NCI-H446 (cell line): ENCODE results near the gene ARNT2.
A peak's percentile ranks its signal among the peaks of the same experiment; 100 is the strongest.

Experiments used
- DNase-seq, 2 experiments: peaks; one replicate each; lab custom pipeline; 2025; lab: John Stamatoyannopoulos, UW

The ARNT2 gene

DNA sequence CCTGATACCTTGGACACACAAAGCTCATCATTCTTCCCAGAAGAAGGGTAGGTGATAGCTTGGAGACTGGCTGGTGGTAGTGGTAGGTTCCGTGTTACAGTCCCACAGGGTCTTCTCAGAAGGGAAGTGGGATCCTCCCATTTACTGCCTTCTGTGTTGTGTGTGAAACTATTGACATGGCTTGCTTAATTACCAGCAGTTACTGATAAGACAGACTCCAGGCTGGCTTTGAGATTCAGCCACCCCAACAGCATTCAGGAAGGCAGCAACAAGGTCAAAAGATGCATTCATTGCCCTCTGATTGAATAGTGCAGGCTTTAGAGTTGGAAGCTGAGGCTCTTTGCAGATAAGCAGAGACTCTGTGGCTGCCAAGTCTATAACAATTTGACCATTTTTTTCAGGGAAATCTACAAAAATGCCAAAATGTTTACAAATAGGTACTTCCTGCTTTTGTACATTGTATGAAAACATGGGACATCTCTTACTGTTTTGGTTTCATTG, 7.7 kb downstream of the ARNT2 start:
- DNase-seq: no peak

- no peak for DNase-seq
Observed at GRCh38 chr15:80414546-80415357, 10.6 kb downstream of the ARNT2 start.

DNA sequence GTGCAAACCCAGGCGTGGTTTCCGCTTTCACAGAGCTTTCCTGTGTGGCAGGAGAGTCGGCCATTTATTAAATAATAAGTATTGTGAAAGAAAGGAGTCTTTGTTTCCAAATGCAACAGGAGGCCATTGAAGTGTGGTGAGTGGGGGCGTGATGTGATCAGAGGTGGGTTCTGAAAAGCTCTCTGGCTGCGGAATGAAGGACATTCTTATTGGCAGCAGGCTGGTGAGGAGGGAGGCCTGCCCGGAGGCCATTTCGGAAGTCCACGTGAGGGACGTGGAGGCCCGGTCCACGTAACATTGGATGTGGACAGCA, 11.1 kb downstream of the ARNT2 start:
- DNase-seq: no peak

GRCh38 chr15:80416702-80417101, 12.5 kb downstream of the ARNT2 start:
- no peak for DNase-seq

DNA sequence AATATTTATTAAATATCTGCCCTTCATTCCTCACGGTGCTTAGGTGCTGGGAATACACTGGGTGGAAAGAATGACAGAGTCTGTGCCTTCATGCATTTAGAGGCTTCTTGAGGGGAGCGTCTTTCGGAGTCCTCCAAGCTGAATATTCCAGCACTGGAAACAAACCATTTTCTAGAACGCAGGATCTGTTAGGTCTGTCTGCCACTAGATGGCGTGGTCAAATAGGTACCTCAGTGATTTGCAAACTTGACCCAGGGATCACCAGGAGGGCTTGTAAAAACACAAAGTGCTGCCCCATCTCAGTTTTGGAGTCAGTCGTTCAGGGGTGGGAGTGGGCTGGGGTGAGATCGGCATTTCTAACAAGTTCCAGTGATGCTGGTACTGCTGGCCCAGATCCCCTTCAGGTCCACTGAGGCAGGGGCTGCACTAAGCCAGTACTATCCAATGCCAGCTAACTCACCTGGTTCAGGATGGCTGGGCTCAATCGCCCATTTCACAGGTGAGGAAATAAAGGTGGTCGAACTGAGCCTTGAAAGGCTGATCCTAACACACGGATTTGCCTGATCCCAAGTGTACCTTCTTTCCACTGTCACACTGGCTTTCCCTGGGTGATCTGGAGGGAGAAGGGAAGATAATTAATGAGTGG, 14.8 kb downstream of the ARNT2 start:
- peak in 1 of 2 experiments; percentile 35 for DNase-seq

DNA sequence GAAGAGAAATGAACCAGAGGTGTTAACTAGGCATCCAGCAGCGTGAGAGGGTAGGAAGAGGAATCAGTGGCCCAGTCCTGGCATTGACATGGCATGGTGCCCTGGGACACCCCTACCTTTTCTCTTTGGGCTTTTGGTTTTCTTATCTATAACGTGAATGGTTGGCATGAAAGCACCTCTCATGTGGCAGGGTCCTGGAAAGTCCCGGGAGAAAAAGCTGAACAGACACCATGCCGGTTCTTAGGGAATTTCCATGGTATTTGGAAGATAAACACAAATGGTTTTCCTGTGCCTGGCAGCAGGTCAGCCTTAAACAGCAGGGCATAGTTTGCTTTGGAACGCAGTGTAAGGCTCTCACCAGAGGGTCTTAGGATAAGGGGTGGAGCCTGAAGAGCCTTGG, 15.4 kb downstream of the ARNT2 start:
- no peak for DNase-seq

DNA sequence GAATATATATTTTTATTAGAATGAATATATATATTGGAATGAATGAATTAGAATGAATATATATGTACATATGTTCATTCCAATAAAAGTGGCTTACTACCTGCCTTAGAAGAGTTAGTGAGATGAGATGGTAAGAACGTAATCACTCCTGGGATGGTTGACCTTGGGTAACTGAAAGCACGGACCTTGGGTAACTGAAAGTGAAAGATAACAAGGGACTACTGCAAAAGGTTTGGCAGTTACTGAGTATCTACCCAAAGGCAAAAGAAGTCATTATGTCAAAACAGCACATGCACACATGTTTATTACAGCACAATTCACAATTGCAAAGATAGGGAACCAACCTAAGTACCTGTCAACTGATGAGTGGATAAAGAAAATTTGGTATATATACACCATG, 16.5 kb downstream of the ARNT2 start:
- DNase-seq: no peak

DNA sequence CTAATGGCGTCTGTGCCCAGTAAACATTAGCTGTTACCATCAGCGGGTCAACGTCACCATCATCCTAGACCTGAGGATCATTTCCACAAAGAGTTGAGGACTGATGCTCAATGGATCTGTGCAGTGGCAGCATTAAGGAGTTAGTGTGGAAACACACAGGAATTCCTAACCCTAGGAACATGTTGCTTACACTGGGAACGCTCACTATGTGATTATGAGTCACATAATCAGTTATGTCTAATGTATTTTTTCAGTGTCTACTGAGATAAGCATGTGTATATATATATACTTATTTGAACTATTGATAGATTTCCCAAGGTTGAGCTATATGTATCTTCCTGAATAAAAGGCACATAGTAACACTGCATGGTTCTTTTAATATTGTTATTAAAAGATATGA, 19.0 kb downstream of the ARNT2 start:
- no peak for DNase-seq

GRCh38 chr15:80424381-80424780, 20.2 kb downstream of the ARNT2 start:
- DNase-seq: no peak

- no peak for DNase-seq
Observed at GRCh38 chr15:80426316-80426715, 22.1 kb downstream of the ARNT2 start.

- no peak for DNase-seq
Observed at GRCh38 chr15:80429964-80430363, 25.8 kb downstream of the ARNT2 start.

DNA sequence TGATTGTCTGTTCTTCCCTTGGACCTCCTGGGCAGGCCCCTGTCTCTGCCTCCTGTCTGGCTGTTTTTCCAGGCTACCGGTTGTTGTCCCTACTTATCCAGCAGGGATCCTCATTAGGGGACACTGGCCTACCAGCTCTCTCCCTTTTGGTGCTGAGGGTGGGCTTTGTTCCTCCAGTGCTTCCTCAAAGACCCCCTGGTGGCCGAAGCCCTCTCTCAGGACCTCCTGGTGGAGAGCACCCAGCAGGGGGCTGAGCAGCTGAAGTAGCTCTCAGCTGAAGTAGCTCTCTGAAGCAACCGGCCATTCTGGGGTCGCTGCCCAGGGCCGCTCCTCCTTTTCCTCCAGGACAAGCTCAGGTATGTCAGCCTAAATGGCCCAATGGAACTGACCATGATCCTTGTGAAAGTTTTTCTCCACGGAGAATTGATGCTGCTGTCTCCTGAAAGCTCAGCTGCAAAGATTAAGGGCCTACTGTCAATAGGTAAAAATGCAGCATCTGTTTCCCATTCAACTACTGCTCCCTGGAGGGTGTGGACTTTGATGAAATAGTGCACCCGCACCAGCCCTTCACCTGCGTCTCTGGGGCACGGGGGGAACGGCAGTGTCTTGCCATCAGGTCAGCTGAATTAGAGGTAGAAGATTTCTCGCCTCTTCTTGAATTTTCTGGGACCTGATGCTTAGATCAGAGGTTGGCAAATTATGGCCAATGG, 27.6 kb downstream of the ARNT2 start:
- DNase-seq: no peak

GRCh38 chr15:80432345-80432702, 28.1 kb downstream of the ARNT2 start:
- DNase-seq: no peak

GRCh38 chr15:80433836-80434235, 29.7 kb downstream of the ARNT2 start:
- no peak for DNase-seq

- DNase-seq: no peak
Observed at GRCh38 chr15:80434926-80435720, 30.9 kb downstream of the ARNT2 start.

DNA sequence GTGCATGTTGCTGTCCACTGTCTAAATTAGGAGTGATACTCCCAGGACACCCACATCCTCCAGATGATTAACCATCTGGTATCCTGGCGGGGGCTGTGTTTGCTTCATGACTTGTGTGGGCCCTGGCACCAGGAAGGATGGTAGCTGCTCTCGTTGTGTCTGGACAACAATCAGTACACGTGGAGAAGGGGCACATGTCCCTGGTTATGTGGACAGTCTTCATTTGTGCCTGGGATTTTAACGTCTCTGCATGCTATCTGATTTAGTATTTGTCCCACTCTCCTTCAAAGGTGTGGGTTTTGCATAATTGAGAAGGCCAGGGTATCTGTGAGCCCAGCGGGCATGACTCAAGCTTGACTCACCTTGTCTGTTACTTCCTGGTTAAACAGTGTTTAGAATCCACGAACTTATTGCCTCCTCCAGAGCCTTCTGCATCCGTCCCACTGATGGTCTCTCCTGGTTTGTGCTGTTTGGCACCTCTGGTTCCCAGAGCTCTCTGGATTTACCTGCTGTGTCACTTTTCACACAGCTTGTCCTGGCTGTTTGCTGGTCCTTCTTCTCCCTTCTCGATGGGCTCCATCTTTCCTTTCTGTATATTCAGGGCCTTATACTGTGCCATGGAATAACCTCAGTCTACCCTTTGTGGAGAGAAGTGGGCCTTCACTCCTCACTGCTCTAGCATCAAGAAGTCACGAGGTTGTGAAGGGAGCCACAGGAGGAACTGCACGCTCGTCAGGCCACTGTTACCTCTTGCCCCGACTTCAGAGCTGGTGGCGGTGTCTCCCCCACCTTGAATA, 32.5 kb downstream of the ARNT2 start:
- DNase-seq: no peak

- no peak for DNase-seq
Observed at GRCh38 chr15:80437334-80437891, 33.2 kb downstream of the ARNT2 start.

DNA sequence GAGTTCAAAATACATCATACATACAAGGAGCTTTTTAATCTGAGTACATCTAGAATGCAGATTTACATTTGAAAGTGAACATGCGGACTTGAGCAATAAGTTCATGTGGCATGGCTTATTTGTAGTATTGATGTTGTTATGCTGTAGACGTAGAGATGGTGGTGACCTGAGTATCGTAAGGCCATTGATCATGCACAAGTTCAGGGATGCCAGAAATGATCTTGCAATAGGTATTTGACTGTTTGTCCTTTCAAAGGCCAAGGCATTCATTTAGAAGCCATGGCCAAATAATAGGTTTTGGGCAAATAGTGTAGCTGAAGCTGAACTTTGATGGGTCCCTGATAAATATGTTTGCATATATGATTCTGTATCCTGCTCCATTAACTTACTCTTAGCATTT, 35.0 kb downstream of the ARNT2 start:
- no peak for DNase-seq

GRCh38 chr15:80440024-80440423, 35.8 kb downstream of the ARNT2 start:
- no peak for DNase-seq

DNA sequence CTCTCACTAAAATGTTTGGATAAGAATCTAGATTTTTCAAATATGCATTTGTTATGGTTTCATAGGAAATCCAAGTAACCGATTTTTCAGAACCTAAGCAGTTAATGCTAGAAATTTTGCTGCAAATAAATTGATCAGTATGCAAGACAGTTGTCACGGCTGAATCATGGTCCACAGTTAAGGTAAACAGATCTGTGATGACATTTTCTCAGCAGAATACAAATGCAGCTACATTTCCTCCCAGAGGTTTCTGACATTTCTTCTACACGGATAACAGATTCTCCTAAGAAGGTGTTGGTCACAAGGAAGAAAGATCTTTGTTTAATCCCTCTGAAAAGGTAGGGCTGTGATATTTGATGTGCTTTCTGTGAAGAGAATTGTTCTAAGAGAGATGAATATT, 36.9 kb downstream of the ARNT2 start:
- DNase-seq: no peak

DNA sequence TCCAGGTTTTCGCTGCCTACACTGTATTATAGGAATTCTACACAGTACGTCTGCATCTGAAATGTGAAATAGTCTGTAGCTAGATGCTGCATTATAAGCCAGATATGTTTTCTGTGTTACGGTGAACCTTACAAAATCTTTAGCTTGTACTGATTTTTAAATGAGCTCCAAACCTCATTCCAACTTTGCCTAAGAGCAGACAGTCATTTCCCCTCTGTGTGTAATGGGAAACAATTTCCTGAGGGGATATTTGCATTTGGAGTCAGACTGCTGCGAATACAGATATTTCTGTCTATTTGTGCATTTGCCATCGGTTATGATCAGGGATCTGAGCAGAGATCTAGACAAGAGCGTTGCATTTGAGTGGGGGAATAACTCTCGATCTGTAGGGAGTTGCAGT, 37.5 kb downstream of the ARNT2 start:
- DNase-seq: no peak
